ENCODE measurements around the gene SAPCD1. TPM values are rescaled to one million over a fixed set of nuclear protein-coding genes. Genes with fewer than 3 reads are reported as not detected.

Gene SAPCD1
- total RNA-seq, 1 experiment from 2014 or later, result 13.7 TPM

- CTCF ChIA-PET, result interaction anchor here (0.8 to 1.3 kb wide), 3 partner anchors 9 to 75 kb away, joined by 3 to 6 read pairs (median 5); no protein-coding TSS in a partner anchor
- Mint-ChIP-seq H3K4me3 (no peak overlapping the region), H3K27me3 (ENCODE audit: low read depth) (no peaks in the 10 kb centered on the region; the same call in 1 of the 2 replicates), H3K36me3 (peaks cover 22% of the 10 kb centered on the region), H3K9me3 (no peaks in the 10 kb centered on the region), H3K27ac (no peak overlapping the region), H3K4me1 (peaks cover 23% of the 10 kb centered on the region)
- TF ChIP-seq CTCF (IDR thresholded peaks at IDR 0.05), result no peak
- TF ChIP-seq ZNF423 (CRISPR knock-in tag; IDR thresholded peaks at IDR 0.05), result no peak
- no peak for TF ChIP-seq TP53 (CRISPR knock-in tag; IDR thresholded peaks at IDR 0.05)
- no peak for TF ChIP-seq ZBTB21 (CRISPR knock-in tag; IDR thresholded peaks at IDR 0.05; ENCODE audit: borderline replicate concordance)
- TF ChIP-seq, protein P1, sequence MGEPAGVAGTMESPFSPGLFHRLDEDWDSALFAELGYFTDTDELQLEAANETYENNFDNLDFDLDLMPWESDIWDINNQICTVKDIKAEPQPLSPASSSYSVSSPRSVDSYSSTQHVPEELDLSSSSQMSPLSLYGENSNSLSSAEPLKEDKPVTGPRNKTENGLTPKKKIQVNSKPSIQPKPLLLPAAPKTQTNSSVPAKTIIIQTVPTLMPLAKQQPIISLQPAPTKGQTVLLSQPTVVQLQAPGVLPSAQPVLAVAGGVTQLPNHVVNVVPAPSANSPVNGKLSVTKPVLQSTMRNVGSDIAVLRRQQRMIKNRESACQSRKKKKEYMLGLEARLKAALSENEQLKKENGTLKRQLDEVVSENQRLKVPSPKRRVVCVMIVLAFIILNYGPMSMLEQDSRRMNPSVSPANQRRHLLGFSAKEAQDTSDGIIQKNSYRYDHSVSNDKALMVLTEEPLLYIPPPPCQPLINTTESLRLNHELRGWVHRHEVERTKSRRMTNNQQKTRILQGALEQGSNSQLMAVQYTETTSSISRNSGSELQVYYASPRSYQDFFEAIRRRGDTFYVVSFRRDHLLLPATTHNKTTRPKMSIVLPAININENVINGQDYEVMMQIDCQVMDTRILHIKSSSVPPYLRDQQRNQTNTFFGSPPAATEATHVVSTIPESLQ (CRISPR knock-in tag; IDR thresholded peaks at IDR 0.05), result no peak
- TF ChIP-seq NR1H2 (CRISPR knock-in tag; IDR thresholded peaks at IDR 0.05), result no peak
- TF ChIP-seq, protein P2, sequence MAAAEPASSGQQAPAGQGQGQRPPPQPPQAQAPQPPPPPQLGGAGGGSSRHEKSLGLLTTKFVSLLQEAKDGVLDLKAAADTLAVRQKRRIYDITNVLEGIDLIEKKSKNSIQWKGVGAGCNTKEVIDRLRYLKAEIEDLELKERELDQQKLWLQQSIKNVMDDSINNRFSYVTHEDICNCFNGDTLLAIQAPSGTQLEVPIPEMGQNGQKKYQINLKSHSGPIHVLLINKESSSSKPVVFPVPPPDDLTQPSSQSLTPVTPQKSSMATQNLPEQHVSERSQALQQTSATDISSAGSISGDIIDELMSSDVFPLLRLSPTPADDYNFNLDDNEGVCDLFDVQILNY (CRISPR knock-in tag; IDR thresholded peaks at IDR 0.05), result no peak
- no peak for TF ChIP-seq ERG (CRISPR knock-in tag; IDR thresholded peaks at IDR 0.05)
- TF ChIP-seq, protein P3, sequence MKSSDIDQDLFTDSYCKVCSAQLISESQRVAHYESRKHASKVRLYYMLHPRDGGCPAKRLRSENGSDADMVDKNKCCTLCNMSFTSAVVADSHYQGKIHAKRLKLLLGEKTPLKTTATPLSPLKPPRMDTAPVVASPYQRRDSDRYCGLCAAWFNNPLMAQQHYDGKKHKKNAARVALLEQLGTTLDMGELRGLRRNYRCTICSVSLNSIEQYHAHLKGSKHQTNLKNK (CRISPR knock-in tag; IDR thresholded peaks at IDR 0.05), result no peak
- TF ChIP-seq USF2 (CRISPR knock-in tag; IDR thresholded peaks at IDR 0.05), result no peak
- TF ChIP-seq NFE2L1 (CRISPR knock-in tag; IDR thresholded peaks at IDR 0.05), result no peak
- TF ChIP-seq AR (CRISPR knock-in tag; IDR thresholded peaks at IDR 0.05), result no peak
- no peak for TF ChIP-seq ZSCAN18 (CRISPR knock-in tag; IDR thresholded peaks at IDR 0.05)
- TF ChIP-seq MYBL2 (CRISPR knock-in tag; IDR thresholded peaks at IDR 0.05), result no peak
- no peak for TF ChIP-seq HMGA2 (CRISPR knock-in tag; IDR thresholded peaks at IDR 0.05)
- TF ChIP-seq, protein P4, sequence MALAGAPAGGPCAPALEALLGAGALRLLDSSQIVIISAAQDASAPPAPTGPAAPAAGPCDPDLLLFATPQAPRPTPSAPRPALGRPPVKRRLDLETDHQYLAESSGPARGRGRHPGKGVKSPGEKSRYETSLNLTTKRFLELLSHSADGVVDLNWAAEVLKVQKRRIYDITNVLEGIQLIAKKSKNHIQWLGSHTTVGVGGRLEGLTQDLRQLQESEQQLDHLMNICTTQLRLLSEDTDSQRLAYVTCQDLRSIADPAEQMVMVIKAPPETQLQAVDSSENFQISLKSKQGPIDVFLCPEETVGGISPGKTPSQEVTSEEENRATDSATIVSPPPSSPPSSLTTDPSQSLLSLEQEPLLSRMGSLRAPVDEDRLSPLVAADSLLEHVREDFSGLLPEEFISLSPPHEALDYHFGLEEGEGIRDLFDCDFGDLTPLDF (CRISPR knock-in tag; IDR thresholded peaks at IDR 0.05), result no peak
- TF ChIP-seq, protein P5, sequence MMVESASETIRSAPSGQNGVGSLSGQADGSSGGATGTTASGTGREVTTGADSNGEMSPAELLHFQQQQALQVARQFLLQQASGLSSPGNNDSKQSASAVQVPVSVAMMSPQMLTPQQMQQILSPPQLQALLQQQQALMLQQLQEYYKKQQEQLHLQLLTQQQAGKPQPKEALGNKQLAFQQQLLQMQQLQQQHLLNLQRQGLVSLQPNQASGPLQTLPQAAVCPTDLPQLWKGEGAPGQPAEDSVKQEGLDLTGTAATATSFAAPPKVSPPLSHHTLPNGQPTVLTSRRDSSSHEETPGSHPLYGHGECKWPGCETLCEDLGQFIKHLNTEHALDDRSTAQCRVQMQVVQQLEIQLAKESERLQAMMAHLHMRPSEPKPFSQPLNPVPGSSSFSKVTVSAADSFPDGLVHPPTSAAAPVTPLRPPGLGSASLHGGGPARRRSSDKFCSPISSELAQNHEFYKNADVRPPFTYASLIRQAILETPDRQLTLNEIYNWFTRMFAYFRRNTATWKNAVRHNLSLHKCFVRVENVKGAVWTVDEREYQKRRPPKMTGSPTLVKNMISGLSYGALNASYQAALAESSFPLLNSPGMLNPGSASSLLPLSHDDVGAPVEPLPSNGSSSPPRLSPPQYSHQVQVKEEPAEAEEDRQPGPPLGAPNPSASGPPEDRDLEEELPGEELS (CRISPR knock-in tag; IDR thresholded peaks at IDR 0.05), result no peak
- no peak for TF ChIP-seq NR2C2 (CRISPR knock-in tag; IDR thresholded peaks at IDR 0.05)
- POLR2A ChIA-PET, result interaction anchor here (0.5 kb wide), 1 partner anchor 83 kb away, joined by 3 read pairs; the partner anchor contains the start of gene LY6G5C
- ATAC-seq (no peak), DNase-seq (ENCODE audit: low spot score) (no peak)
These were observed 1.7 kb downstream of the SAPCD1 start for GRCh38 chr6:31764198-31764597.
